ENCODE measurements around the gene CLBA1. TPM values are rescaled to one million over a fixed set of nuclear protein-coding genes. Genes with fewer than 3 reads are reported as not detected.
"Not testable (repeated sequence)": the region's sequence is repeated elsewhere in the genome, so short reads cannot be mapped to it uniquely, and the experiment has no call there.

The CLBA1 gene
- total and polyA plus RNA-seq, 5 donors: 1.8 to 4.2 (median 3.1) TPM

DNA sequence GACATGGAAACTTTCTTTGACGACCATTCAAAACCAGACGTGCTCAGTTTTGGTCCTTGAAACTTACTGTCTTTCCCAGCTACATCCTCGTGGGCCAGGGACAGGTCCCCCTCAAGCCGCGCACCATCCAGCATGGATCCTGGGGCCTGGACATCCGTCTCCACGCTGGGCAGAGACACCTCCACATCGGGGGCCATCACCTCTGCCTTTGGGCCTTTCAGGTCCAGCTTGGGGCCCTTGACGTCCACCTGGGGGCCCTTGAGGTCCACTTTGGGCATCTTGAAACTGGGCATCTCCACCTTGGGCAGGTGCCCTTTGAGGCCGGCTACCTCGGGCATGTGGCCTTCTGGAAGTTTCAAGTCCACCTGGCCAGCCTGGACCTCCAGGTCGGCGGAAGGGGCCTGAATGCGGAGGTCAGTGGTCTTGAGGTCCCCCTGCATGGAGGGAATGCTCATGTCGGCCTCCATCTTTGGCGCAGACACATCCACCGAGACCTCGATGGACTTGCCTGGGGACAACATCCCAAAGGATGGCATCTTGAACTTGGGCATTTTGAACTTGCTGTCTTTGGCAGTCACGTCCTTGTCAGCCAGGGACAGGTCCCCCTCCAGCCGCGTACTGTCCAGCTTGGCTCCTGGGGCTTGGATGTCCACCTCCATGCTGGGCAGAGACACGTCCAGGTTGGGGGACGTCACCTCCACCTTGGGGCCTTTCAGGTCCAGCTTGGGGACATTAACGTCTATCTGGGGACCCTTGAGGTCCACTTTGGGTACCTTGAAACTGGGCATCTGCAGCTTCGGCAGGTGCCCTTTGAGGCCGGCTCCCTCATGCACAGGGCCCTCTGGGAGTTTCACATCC lies 43.9 kb upstream of the CLBA1 start:
- no peak overlapping the region for H3K27ac ChIP-seq (ENCODE audit: low read length)
- no peaks in the 10 kb centered on the region for H3K4me1 ChIP-seq (ENCODE audit: control insufficient read depth, insufficient read depth, low read length)
- H3K27me3 ChIP-seq (ENCODE audit: control insufficient read depth, insufficient read depth): no peaks in the 10 kb centered on the region
- H3K9me3 ChIP-seq (ENCODE audit: control insufficient read depth, low read length): no peaks in the 10 kb centered on the region
- DNase-seq (peak in 2 of 3 donors; percentile 37 to 45), ATAC-seq (no peak)
- 93% methylated on average over 26 of the region's 26 CpGs for WGBS
- intact Hi-C loops (cut with DNase I): no loop called here
- no peak overlapping the region for H3K4me3 ChIP-seq (ENCODE audit: low read length)

DNA sequence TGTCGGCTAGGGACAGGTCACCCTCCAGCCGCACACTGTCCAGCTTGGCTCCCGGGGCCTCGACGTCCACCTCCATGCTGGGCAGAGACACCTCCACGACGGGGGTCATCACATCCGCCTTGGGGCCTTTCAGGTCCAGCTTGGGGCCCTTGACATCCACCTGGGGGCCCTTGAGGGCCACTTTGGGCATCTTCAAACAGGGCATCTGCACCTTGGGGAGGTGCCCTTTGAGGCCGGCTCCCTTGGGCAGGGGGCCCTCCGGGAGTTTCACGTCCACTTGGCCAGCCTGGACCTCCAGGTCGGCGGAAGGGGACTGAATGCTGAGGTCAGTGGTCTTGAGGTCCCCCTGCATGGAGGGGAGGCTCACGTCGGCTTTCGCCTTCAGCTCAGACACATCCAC lies 43.0 kb upstream of the CLBA1 start:
- Histone ChIP-seq H3K4me3 (ENCODE audit: low read length) (no peak overlapping the region), H3K27me3 (ENCODE audit: control insufficient read depth, insufficient read depth) (no peaks in the 10 kb centered on the region), H3K4me1 (ENCODE audit: control insufficient read depth, insufficient read depth, low read length) (no peaks in the 10 kb centered on the region), H3K27ac (ENCODE audit: low read length) (no peak overlapping the region), H3K9me3 (ENCODE audit: control insufficient read depth, low read length) (no peaks in the 10 kb centered on the region)
- intact Hi-C loops (cut with DNase I): no loop called here
- ATAC-seq (no peak), DNase-seq (peak in 2 of 3 donors; percentile 31 to 49)
- whole genome bisulfite sequencing: 93% methylated on average over 16 of the region's 16 CpGs

DNA sequence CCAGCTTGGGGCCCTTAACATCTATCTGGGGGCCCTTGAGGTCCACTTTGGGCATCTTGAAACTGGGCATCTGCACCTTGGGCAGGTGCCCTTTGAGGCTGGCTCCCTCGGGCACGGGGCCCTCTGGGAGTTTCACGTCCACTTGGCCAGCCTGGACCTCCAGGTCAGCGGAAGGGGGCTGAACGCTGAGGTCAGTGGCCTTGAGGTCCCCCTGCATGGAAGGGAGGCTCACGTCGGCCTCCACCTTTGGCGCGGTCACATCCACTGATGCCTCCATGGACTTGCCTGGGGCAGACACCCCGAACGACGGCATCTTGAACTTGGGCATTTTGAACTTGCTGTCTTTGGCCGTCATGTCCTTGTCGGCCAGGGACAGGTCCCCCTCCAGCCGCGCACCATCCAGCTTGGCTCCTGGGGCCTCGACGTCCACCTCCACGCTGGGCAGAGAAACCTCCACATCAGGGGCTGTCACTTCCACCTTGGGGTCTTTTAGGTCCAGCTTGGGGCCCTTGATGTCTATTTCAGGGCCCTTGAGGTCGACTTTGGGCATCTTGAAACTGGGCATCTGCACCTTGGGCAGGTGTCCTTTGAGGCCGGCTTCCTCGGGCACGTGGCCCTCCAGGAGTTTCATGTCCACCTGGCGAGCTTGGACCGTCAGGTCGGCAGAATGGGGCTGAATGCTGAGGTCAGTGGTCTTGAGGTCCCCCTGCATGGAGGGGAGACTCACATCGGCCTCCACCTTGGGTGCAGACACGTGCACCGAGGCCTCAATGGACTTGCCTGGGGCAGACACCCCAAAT lies 42.2 kb upstream of the CLBA1 start:
- H3K4me3 ChIP-seq (ENCODE audit: low read length); H3K4me1 ChIP-seq (ENCODE audit: control insufficient read depth, insufficient read depth, low read length); H3K27me3 ChIP-seq (ENCODE audit: control insufficient read depth, insufficient read depth); ATAC-seq; intact Hi-C loops (cut with DNase I); H3K27ac ChIP-seq (ENCODE audit: low read length); H3K9me3 ChIP-seq (ENCODE audit: control insufficient read depth, low read length): not testable (repeated sequence)
- 92% methylated on average over 29 of the region's 29 CpGs for WGBS
- DNase-seq: peak in 1 of 3 donors; percentile 44

DNA sequence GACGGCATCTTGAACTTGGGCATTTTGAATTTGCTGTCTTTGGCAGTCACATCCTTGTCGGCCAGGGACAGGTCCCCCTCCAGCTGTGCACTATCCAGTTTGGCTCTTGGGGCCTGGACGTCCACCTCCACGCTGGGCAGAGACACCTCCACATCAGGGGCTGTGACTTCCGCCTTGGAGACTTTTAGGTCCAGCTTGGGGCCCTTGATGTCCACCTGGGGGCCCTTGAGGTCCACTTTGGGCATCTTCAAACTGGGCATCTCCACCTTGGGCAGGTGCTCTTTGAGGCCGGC lies 41.6 kb upstream of the CLBA1 start:
- ATAC-seq; H3K27ac ChIP-seq (ENCODE audit: low read length); H3K9me3 ChIP-seq (ENCODE audit: control insufficient read depth, low read length); H3K4me1 ChIP-seq (ENCODE audit: control insufficient read depth, insufficient read depth, low read length); H3K4me3 ChIP-seq (ENCODE audit: low read length); intact Hi-C loops (cut with DNase I); H3K27me3 ChIP-seq (ENCODE audit: control insufficient read depth, insufficient read depth): not testable (repeated sequence)
- whole genome bisulfite sequencing: 79% methylated on average over 6 of the region's 6 CpGs
- DNase-seq: peak in 1 of 3 donors; percentile 25

DNA sequence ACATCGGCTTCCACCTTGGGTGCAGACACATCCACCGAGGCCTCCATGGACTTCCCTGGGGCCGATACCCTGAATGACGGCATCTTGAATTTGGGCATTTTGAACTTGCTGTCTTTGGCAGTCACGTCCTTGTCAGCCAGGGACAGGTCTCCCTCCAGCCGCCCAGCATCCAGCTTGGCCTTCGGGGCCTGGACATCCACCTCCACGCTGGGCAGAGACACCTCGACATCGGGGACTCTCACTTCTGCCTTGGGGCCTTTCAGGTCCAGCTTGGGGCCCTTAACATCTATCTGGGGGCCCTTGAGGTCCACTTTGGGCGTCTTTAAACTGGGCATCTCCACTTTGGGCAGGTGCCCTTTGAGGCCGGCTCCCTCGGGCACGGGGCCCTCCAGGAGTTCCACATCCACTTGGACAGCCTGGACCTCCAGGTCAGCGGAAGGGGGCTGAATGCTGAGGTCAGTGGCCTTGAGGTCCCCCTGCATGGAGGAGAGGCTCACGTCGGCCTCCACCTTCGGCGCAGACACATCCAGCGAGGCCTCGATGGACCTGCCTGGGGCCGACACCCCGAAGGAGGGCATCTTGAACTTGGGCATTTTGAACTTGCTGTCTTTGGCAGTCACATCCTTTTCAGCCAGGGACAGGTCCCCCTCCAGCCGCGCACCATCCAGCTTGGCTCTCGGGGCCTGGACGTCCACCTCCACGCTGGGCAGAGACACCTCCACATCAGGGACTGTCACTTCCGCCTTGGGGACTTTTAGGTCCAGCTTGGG lies 41.0 kb upstream of the CLBA1 start:
- peak in 1 of 3 donors; percentile 10 for DNase-seq
- H3K27ac ChIP-seq (ENCODE audit: low read length); H3K9me3 ChIP-seq (ENCODE audit: control insufficient read depth, low read length); H3K4me1 ChIP-seq (ENCODE audit: control insufficient read depth, insufficient read depth, low read length); H3K27me3 ChIP-seq (ENCODE audit: control insufficient read depth, insufficient read depth); H3K4me3 ChIP-seq (ENCODE audit: low read length); intact Hi-C loops (cut with DNase I); ATAC-seq: not testable (repeated sequence)
- 90% methylated on average over 29 of the region's 29 CpGs for WGBS

DNA sequence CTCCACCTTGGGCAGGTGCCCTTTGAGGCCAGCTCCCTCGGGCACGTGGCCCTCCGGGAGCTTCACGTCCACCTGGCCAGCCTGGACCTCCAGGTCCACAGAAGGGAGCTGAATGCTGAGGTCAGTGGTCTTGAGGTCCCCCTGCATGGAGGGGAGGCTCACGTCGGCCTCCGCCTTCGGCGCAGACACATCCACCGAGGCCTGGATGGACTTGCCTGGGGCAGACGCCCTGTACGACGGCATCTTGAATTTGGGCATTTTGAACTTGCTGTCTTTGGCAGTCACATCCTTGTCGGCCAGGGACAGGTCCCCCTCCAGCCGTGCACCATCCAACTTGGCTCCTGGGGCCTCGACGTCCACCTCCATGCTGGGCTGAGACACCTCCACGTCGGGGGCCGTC lies 40.3 kb upstream of the CLBA1 start:
- peak in 1 of 3 donors; percentile 37 for DNase-seq
- intact Hi-C loops (cut with DNase I); H3K27me3 ChIP-seq (ENCODE audit: control insufficient read depth, insufficient read depth); H3K4me3 ChIP-seq (ENCODE audit: low read length); H3K9me3 ChIP-seq (ENCODE audit: control insufficient read depth, low read length); H3K4me1 ChIP-seq (ENCODE audit: control insufficient read depth, insufficient read depth, low read length); H3K27ac ChIP-seq (ENCODE audit: low read length); ATAC-seq: not testable (repeated sequence)
- WGBS: 88% methylated on average over 17 of the region's 20 CpGs

DNA sequence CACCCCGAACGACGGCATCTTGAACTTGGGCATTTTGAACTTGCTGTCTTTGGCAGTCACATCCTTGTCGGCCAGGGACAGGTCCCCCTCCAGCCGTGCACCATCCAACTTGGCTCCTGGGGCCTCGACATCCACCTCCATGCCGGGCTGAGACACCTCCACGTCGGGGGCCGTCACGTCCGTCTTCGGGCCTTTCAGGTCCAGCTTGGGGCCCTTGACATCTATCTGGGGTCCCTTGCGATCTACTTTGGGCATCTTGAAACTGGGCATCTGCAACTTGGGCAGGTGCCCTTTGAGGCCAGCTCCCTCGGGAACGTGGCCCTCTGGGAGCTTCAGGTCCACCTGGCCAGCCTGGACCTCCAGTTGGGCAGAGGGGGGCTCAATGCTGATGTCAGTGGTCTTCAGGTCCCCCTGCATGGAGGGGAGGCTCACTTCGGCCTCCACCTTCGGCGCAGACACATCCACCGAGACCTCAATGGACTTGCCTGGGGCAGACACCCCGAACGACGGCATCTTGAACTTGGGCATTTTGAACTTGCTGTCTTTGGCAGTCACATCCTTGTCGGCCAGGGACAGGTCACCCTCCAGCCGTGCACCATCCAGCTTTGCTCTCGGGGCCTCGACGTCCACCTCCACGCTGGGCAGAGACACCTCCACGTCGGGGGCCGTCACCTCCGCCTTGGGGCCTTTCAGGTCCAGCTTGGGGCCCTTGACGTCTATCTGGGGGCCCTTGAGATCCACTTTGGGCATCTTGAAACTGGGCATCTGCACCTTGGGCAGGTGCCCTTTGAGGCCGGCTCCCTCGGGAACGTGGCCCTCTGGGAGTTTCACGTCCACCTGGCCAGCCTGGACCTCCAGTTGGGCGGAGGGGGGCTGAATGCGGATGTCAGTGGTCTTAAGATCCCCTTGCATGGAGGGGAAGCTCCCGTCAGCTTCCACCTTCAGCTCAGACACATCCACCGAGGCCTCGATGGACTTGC lies 39.3 kb upstream of the CLBA1 start:
- H3K27me3 ChIP-seq (ENCODE audit: control insufficient read depth, insufficient read depth); intact Hi-C loops (cut with DNase I); H3K27ac ChIP-seq (ENCODE audit: low read length); H3K9me3 ChIP-seq (ENCODE audit: control insufficient read depth, low read length); H3K4me3 ChIP-seq (ENCODE audit: low read length); ATAC-seq; H3K4me1 ChIP-seq (ENCODE audit: control insufficient read depth, insufficient read depth, low read length): not testable (repeated sequence)
- WGBS: 91% methylated on average over 39 of the region's 43 CpGs
- DNase-seq: peak in 2 of 3 donors; percentile 37 to 45

DNA sequence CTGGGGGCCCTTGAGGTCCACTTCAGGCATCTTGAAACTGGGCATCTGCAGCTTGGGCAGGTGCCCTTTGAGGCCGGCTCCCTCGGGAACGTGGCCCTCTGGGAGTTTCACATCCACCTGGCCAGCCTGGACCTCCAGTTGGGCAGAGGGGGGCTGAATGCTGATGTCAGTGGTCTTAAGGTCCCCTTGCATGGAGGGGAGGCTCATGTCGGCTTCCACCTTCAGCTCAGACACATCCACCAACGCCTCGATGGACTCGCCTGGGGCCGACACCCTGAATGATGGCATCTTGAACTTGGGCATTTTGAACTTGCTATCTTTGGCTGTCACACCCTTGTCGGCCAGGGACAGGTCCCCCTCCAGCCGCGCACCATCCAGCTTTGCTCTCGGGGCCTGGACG lies 38.4 kb upstream of the CLBA1 start:
- H3K27ac ChIP-seq (ENCODE audit: low read length); H3K9me3 ChIP-seq (ENCODE audit: control insufficient read depth, low read length); H3K4me3 ChIP-seq (ENCODE audit: low read length); H3K4me1 ChIP-seq (ENCODE audit: control insufficient read depth, insufficient read depth, low read length); H3K27me3 ChIP-seq (ENCODE audit: control insufficient read depth, insufficient read depth); intact Hi-C loops (cut with DNase I); ATAC-seq: not testable (repeated sequence)
- peak in 1 of 3 donors; percentile 37 for DNase-seq
- WGBS: 92% methylated on average over 13 of the region's 13 CpGs

DNA sequence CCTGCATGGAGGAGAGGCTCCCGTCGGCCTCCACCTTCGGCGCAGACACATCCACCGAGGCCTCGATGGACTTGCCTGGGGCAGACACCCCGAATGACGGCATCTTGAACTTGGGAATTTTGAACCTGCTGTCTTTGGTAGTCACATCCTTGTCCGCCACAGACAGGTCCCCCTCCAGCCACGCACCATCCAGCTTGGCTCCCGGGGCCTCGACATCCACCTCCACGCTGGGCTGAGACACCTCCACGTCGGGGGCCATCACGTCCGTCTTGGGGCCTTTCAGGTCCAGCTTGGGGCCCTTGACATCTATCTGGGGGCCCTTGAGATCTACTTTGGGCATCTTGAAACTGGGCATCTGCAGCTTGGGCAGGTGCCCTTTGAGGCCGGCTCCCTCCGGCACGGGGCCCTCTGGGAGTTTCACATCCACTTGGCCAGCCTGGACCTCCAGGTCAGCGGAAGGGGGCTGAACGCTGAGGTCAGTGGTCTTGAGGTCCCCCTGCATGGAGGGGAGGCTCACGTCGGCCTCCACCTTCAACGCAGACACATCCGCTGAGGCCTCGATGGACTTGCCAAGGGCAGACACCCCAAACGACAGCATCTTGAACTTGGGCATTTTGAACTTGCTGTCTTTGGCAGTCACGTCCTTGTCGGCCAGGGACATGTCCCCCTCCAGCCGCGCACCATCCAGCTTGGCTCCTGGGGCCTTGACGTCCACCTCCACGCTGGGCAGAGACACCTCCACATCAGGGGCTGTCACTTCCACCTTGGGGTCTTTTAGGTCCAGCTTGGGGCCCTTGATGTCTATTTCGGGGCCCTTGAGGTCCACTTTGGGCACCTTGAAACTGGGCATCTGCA lies 37.5 kb upstream of the CLBA1 start:
- peak in 2 of 3 donors; percentile 36 to 50 for DNase-seq
- 93% methylated on average over 35 of the region's 35 CpGs for WGBS
- H3K27ac ChIP-seq (ENCODE audit: low read length); H3K27me3 ChIP-seq (ENCODE audit: control insufficient read depth, insufficient read depth); ATAC-seq; intact Hi-C loops (cut with DNase I); H3K4me3 ChIP-seq (ENCODE audit: low read length); H3K4me1 ChIP-seq (ENCODE audit: control insufficient read depth, insufficient read depth, low read length); H3K9me3 ChIP-seq (ENCODE audit: control insufficient read depth, low read length): not testable (repeated sequence)

DNA sequence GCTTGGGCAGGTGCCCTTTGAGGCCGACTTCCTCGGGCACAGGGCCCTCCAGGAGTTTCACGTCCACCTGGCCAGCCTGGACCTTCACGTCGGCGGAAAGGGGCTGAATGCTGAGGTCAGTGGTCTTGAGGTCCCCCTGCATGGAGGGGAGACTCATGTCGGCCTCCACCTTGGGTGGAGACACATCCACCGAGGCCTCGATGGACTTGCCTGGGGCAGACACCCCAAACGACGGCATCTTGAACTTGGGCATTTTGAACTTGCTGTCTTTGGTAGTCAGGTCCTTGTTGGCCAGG lies 36.9 kb upstream of the CLBA1 start:
- H3K4me3 ChIP-seq (ENCODE audit: low read length): no peak overlapping the region
- DNase-seq: peak in 2 of 3 donors; percentile 34 to 48
- H3K4me1 ChIP-seq (ENCODE audit: control insufficient read depth, insufficient read depth, low read length): no peaks in the 10 kb centered on the region
- no peak for ATAC-seq
- WGBS: 92% methylated on average over 6 of the region's 11 CpGs
- no peaks in the 10 kb centered on the region for H3K9me3 ChIP-seq (ENCODE audit: control insufficient read depth, low read length)
- intact Hi-C loops (cut with DNase I): no loop called here
- no peak overlapping the region for H3K27ac ChIP-seq (ENCODE audit: low read length)
- H3K27me3 ChIP-seq (ENCODE audit: control insufficient read depth, insufficient read depth): no peaks in the 10 kb centered on the region

All from right cardiac atrium (tissue), 5 donors.